ENCODE data around the gene CPLX1.

DNA sequence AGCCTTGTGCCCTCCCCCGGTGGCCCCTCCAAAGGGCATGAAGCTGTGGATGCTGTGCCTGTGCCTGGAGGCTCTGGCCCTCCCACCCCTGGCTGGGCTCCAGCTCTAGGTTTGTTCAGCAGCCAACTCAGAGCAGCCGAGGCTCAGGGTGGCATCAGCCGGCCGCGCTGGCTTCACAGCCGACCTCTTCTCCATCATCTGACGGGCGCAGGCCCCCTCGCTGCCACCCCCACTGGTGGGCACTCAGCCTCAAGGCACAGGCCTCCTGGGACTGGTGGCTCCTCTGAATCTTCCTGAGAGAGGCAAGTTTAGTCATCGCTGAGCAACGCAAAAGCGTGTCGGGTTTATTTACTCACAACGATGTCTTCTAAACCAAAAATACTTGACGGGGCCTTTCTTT is 74.3 kb downstream of the CPLX1 start:
- TF ChIP-seq POLR2A (IDR thresholded peaks at IDR 0.05) = no peak
- TF ChIP-seq, protein P1, sequence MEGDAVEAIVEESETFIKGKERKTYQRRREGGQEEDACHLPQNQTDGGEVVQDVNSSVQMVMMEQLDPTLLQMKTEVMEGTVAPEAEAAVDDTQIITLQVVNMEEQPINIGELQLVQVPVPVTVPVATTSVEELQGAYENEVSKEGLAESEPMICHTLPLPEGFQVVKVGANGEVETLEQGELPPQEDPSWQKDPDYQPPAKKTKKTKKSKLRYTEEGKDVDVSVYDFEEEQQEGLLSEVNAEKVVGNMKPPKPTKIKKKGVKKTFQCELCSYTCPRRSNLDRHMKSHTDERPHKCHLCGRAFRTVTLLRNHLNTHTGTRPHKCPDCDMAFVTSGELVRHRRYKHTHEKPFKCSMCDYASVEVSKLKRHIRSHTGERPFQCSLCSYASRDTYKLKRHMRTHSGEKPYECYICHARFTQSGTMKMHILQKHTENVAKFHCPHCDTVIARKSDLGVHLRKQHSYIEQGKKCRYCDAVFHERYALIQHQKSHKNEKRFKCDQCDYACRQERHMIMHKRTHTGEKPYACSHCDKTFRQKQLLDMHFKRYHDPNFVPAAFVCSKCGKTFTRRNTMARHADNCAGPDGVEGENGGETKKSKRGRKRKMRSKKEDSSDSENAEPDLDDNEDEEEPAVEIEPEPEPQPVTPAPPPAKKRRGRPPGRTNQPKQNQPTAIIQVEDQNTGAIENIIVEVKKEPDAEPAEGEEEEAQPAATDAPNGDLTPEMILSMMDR (IDR thresholded peaks at IDR 0.05) = no peak

Measured in tibial nerve (tissue), 3 donors.